ENCODE results near the gene PRM2.

GRCh38 chr16:11232302-11232851 lies 43.9 kb downstream of the PRM2 start:
- no peak for TF ChIP-seq CTCF (IDR thresholded peaks at IDR 0.05; ENCODE audit: borderline replicate concordance, extremely low read depth, low read length, poor library complexity, severe bottlenecking)
- TF ChIP-seq EZH2 (IDR thresholded peaks at IDR 0.05; ENCODE audit: borderline replicate concordance, low read depth, low read length, severe bottlenecking) = no peak
